GM21717 (cell line): ENCODE results near the gene KRT23.

Source experiments
- ATAC-seq: cut with Tn5 transposase; IDR thresholded peaks from one replicate; pipeline ENCODE4 v1.9.1; 2021; ENCODE audit warnings: mild to moderate bottlenecking, moderate library complexity; ENCODE audit not compliant: unreplicated experiment

The KRT23 gene

DNA sequence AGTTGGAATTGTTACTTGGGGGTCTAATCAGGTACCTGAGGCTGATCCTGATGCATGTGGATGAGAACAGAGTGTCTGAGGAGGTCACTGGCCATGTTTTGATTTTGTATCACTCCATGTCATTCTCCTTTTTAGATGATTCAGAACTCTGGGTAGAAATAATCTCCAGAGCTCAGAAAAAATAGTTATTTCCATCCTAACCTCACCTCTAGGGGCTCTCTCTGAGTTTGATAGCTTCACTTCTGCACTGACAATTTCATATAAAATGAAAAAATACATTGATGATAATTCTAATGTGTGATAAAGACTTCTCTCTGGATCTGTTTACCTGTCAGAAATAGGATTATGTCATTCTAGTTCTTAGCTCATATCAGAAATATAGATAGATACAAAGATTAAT lies 64.2 kb downstream of the KRT23 start:
- no peak for ATAC-seq
